ENCODE results near the gene PPARA. TPM values are rescaled to one million over a fixed set of nuclear protein-coding genes. Genes with fewer than 3 reads are reported as not detected.

Gene PPARA
- total RNA-seq, 1 donor from 2014 or later, result 23.0 TPM

DNA sequence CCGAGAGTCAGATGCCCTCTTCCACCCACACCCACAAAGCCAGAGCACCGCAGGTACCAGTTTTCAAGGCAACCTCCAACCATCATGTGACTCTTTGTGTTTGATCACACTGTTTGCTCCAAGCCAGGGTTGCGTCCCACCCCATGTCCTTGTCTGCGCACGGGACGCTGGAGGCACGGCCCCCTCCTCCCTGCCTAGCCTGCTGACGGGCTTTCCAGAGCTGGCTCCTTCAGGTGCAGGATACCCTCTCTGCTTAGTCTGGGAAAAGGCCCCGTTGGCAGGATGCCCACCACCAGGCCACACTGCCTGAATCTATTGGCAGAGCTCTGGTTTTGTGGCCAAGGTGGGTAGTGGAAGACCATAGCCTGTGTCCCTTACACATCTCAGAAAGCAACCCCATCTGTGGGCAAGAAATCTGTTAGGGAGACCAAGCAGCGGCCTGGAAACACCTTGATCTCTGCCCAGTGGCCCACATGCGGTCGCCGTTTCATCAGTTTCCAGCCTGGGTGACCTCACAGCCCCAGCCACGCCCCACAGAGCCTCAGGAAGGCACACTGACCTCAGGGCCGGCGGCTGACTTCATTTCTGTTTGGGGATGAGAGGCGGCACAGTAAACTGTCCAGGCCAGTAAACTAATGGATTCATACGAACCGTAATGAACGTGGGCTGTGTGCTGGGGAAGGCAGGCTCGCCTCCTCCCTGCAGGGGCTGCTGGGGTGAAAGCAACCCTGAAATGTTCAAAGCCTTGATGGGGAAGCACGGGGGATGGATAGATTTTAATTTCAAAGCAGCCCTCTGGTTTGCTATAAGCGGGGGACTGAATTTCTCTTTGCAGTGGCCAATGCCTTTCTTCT, 73.9 kb downstream of the PPARA start:
- TF ChIP-seq CTCF (IDR thresholded peaks at IDR 0.05), result no peak
- peaks cover 34% of the 10 kb centered on the region for H3K36me3 Mint-ChIP-seq (ENCODE audit: low read depth)
- CTCF ChIA-PET, result no interaction called here

DNA sequence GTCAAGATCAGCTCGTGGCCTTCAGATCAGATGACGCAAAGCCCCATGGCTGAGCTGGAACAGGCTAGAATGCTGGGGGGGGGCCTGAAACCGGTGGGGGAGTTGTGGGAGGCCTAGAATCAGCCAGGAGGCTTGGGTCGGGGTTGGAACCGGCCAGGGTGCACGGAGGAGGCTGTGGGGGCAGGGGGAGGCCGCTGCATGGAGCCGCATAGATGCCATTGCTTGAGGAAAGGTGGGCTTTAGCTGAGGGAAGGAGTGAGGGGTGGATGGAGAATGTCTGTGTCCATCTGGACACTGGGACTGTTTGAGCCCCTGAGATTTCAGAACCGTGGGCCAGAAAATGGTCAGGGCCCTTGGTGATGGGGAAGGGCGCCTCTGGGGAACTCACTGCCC, 74.6 kb downstream of the PPARA start:
- no peak for ATAC-seq (ENCODE audit: low read depth)
- DNase-seq, result no peak
- TF ChIP-seq CTCF (IDR thresholded peaks at IDR 0.05), result no peak
- H3K9me3 Mint-ChIP-seq, result no peaks in the 10 kb centered on the region
- H3K4me1 Mint-ChIP-seq, result peaks cover 3% of the 10 kb centered on the region
- POLR2A ChIA-PET, result no interaction called here
- H3K4me3 Mint-ChIP-seq, result no peak overlapping the region
- H3K27ac Mint-ChIP-seq, result no peak overlapping the region
- intact Hi-C loops (cut with micrococcal nuclease), result no loop called here
- peaks cover 28% of the 10 kb centered on the region for H3K36me3 Mint-ChIP-seq (ENCODE audit: low read depth)
- CTCF ChIA-PET, result no interaction called here
- H3K27me3 Mint-ChIP-seq, result no peaks in the 10 kb centered on the region

More for the DNA sequence above, 73.9 kb downstream of the PPARA start:
- POLR2A ChIA-PET, result no interaction called here
- ATAC-seq (ENCODE audit: low read depth), result no peak
- Mint-ChIP-seq H3K4me1 (peaks cover 5% of the 10 kb centered on the region), H3K9me3 (no peaks in the 10 kb centered on the region), H3K27ac (no peak overlapping the region), H3K4me3 (no peak overlapping the region), H3K27me3 (no peaks in the 10 kb centered on the region)
- DNase-seq, result no peak
- intact Hi-C loops (cut with micrococcal nuclease), result no loop called here

DNA sequence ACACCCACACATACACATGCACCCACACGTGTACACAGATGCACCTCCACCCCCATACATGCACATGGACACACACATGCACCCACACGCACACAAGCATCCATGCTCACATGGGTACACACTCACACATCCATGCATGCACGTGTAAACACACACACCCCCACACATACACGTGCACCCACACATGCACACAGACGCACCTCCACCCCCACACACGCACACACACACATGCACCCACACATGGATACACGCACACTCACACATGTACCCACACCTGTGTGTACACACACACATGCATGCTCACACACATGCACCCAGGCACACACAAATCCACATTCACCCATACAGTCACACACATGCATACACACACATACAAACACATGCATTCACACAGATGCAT, 75.3 kb downstream of the PPARA start:
- TF ChIP-seq CTCF (IDR thresholded peaks at IDR 0.05), result no peak
- peaks cover 3% of the 10 kb centered on the region for H3K4me1 Mint-ChIP-seq
- CTCF ChIA-PET, result no interaction called here
- H3K27me3 Mint-ChIP-seq, result no peaks in the 10 kb centered on the region
- H3K27ac Mint-ChIP-seq, result no peak overlapping the region
- H3K4me3 Mint-ChIP-seq, result no peak overlapping the region
- ATAC-seq (ENCODE audit: low read depth) (no peak), DNase-seq (no peak)
- H3K9me3 Mint-ChIP-seq, result no peaks in the 10 kb centered on the region
- intact Hi-C loops (cut with micrococcal nuclease), result no loop called here
- peaks cover 24% of the 10 kb centered on the region for H3K36me3 Mint-ChIP-seq (ENCODE audit: low read depth)
- POLR2A ChIA-PET, result no interaction called here

- no peak for TF ChIP-seq CTCF (IDR thresholded peaks at IDR 0.05)
- H3K9me3 Mint-ChIP-seq, result no peaks in the 10 kb centered on the region
- peaks cover 18% of the 10 kb centered on the region for H3K36me3 Mint-ChIP-seq (ENCODE audit: low read depth)
- no peaks in the 10 kb centered on the region for H3K27me3 Mint-ChIP-seq
- no peaks in the 10 kb centered on the region for H3K4me1 Mint-ChIP-seq
- CTCF ChIA-PET, result no interaction called here
- intact Hi-C loops (cut with micrococcal nuclease), result no loop called here
- H3K27ac Mint-ChIP-seq, result no peak overlapping the region
- POLR2A ChIA-PET, result interaction anchor here (0.6 kb wide), 1 partner anchor 50 kb away, joined by 5 read pairs; no protein-coding TSS in a partner anchor
- no peak for ATAC-seq (ENCODE audit: low read depth)
- DNase-seq, result no peak
- no peak overlapping the region for H3K4me3 Mint-ChIP-seq
These were observed 76.3 kb downstream of the PPARA start for GRCh38 chr22:46226577-46226976.

GRCh38 chr22:46229701-46230100, 79.4 kb downstream of the PPARA start:
- DNase-seq, result no peak
- Mint-ChIP-seq H3K9me3 (no peaks in the 10 kb centered on the region), H3K27me3 (no peaks in the 10 kb centered on the region), H3K4me1 (peaks cover 1% of the 10 kb centered on the region), H3K36me3 (ENCODE audit: low read depth) (peaks cover 18% of the 10 kb centered on the region), H3K27ac (no peak overlapping the region), H3K4me3 (no peak overlapping the region)
- ChIA-PET POLR2A (no interaction called here), CTCF (no interaction called here)
- no peak for TF ChIP-seq CTCF (IDR thresholded peaks at IDR 0.05)
- intact Hi-C loops (cut with micrococcal nuclease), result no loop called here
- ATAC-seq (ENCODE audit: low read depth), result no peak

Data from activated B cell treated with CpG ODN at 0.5 μM for 24 hours (primary cell).